ENCODE results near the gene ANKRD50. TPM values are rescaled to one million over a fixed set of nuclear protein-coding genes. Genes with fewer than 3 reads are reported as not detected.

ANKRD50 gene
- total and polyA plus RNA-seq, 2 of the 4 experiments (the other 2 are of a cell fraction) = 8.1 to 35.3 TPM

- peak overlapping the region; percentile 54 for H2BK5ac ChIP-seq (ENCODE audit: low read depth, low read length, poor library complexity, severe bottlenecking)
- no peak overlapping the region for H2AFZ ChIP-seq (replicated peaks; ENCODE audit: low read length, poor library complexity)
- H3K14ac ChIP-seq (replicated peaks; ENCODE audit: low read depth, low read length) = no peak overlapping the region
- H4K8ac ChIP-seq (ENCODE audit: low read depth in 2 of 2, low read length in 2 of 2) = no peak overlapping the region
- no peak overlapping the region for H3K4me2 ChIP-seq (ENCODE audit: low read depth, low read length)
- H4K20me1 ChIP-seq (ENCODE audit: insufficient read depth, low read length) = peaks cover 15% of the 10 kb centered on the region; the same call in 1 of the 2 replicates
- no peak overlapping the region for H2BK120ac ChIP-seq (ENCODE audit: low read depth, low read length)
- dilution Hi-C loops (cut with HindIII; ENCODE audit: low sequenced_read_pairs, unreplicated experiment) = no loop called here
- WGBS, 2 experiments (ENCODE audit: extremely low coverage in 2 of 2, insufficient read length in 1 of 2) = no CpG with 5 or more reads among the region's 3 CpGs
- intact Hi-C loops (cut with micrococcal nuclease) = no loop called here
- H3K4me3 ChIP-seq (ENCODE audit: insufficient read depth, low read depth, low read length) = no peak overlapping the region
- H3K56ac ChIP-seq (ENCODE audit: extremely low read depth, insufficient read depth, low read length) = no peak overlapping the region
- DNase-seq = peak; percentile 15
- H3K18ac ChIP-seq (ENCODE audit: low read depth, low read length) = no peak overlapping the region
- ATAC-seq (ENCODE audit: low read depth) = no peak
- no peak overlapping the region for H3K23ac ChIP-seq (ENCODE audit: low read depth, low read length)
- BruUV-seq (replicated peaks) = no TSS peak
- peaks cover 4% of the 10 kb centered on the region; the same call in 1 of the 2 replicates for H3K9me1 ChIP-seq (ENCODE audit: insufficient read depth, low read length)
- no peak overlapping the region for H2AK9ac ChIP-seq (replicated peaks; ENCODE audit: low read depth, low read length, poor library complexity)
- no peak overlapping the region for H3K4ac ChIP-seq (ENCODE audit: low read depth, low read length)
- H3K9ac ChIP-seq (ENCODE audit: low read depth, low read length) = no peak overlapping the region
- POLR2A ChIA-PET (ENCODE audit: unreplicated experiment) = interaction anchor here (0.6 kb wide), 1 partner anchor 147 kb away, joined by 4 read pairs; no protein-coding TSS in a partner anchor
- H3K36me3 ChIP-seq (ENCODE audit: control insufficient read depth, insufficient read depth, low read length) = peaks cover 4% of the 10 kb centered on the region; the same call in 1 of the 2 replicates
- no peaks in the 10 kb centered on the region for H3K4me1 ChIP-seq (ENCODE audit: control insufficient read depth, insufficient read depth, low read length)
- TF ChIP-seq NFE2L2 (IDR thresholded peaks at IDR 0.05; ENCODE audit: low read depth, low read length) = no peak
- TF ChIP-seq CHD1 (IDR thresholded peaks at IDR 0.05; ENCODE audit: low read depth, low read length) = no peak
- TF ChIP-seq FOS (IDR thresholded peaks at IDR 0.05; ENCODE audit: low read depth, low read length) = no peak
- TF ChIP-seq CTCF (conservative IDR thresholded peaks at IDR 0.05; ENCODE audit: low read depth, low read length) = no peak
- H3K79me1 ChIP-seq (ENCODE audit: low read depth in 1 of 2, low read length in 2 of 2) = peaks cover 36 to 60% of the 10 kb centered on the region in 2 experiments
- in situ Hi-C loops (cut with MboI; ENCODE audit: low sequenced_read_pairs) = no loop called here
- H4K5ac ChIP-seq (ENCODE audit: low read depth, low read length) = no peak overlapping the region
- H3K27ac ChIP-seq (ENCODE audit: insufficient read depth, low read length) = no peak overlapping the region
- no peak overlapping the region for H2BK20ac ChIP-seq (ENCODE audit: low read depth, low read length)
- H3K9me3 ChIP-seq (ENCODE audit: control insufficient read depth, insufficient read depth, low read length) = no peaks in the 10 kb centered on the region
- no peak overlapping the region for H2BK15ac ChIP-seq (ENCODE audit: low read depth, low read length)
- no peak overlapping the region for H2AK5ac ChIP-seq (ENCODE audit: low read depth, low read length)
- H4K91ac ChIP-seq (ENCODE audit: insufficient read depth, low read depth, low read length) = no peak overlapping the region
- CTCF ChIA-PET = no interaction called here
- H3K27me3 ChIP-seq (ENCODE audit: control insufficient read depth, insufficient read depth, low read length) = no peaks in the 10 kb centered on the region
Observed at GRCh38 chr4:124684301-124684700, 28.2 kb downstream of the ANKRD50 start.

Data from IMR-90 (cell line).